Measurements from ENCODE around the gene ASIC1.

DNA sequence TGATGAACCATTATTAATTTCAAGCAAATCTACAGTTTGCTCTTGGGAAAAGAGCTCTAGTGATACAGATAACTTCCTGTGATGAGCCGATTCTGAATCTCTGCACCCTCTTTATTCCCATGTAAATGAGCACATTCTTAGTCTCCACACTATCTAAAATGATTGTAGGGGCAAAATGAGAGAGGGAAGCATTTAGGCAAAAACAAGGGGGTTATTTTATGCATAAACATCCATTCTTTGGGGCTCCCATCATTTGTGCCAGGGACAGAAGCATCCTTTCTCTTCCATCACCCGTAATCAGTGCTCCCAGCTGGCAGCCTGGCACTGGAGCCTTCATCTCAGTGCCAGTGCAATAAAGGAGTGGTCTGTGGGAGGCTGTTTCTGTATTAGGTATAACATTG, 44.7 kb downstream of the ASIC1 start:
- TF ChIP-seq, protein P1, sequence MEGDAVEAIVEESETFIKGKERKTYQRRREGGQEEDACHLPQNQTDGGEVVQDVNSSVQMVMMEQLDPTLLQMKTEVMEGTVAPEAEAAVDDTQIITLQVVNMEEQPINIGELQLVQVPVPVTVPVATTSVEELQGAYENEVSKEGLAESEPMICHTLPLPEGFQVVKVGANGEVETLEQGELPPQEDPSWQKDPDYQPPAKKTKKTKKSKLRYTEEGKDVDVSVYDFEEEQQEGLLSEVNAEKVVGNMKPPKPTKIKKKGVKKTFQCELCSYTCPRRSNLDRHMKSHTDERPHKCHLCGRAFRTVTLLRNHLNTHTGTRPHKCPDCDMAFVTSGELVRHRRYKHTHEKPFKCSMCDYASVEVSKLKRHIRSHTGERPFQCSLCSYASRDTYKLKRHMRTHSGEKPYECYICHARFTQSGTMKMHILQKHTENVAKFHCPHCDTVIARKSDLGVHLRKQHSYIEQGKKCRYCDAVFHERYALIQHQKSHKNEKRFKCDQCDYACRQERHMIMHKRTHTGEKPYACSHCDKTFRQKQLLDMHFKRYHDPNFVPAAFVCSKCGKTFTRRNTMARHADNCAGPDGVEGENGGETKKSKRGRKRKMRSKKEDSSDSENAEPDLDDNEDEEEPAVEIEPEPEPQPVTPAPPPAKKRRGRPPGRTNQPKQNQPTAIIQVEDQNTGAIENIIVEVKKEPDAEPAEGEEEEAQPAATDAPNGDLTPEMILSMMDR (IDR thresholded peaks at IDR 0.05): no peak
- no peak for TF ChIP-seq POLR2A (IDR thresholded peaks at IDR 0.05)
